Fibroblast of mammary gland (primary cell): ENCODE measurements around the gene GATAD2A.

Source experiments
- DNase-seq: peaks from one replicate; pipeline ENCODE4 v3.0.0-alpha.2; 2010; ENCODE audit warnings: low read depth
- H3K4me3 ChIP-seq: 2 replicates; pipeline ENCODE4 v1.5.1; 2011; ENCODE audit warnings: low read depth, mild to moderate bottlenecking, low read length, moderate library complexity; ENCODE audit not compliant: control insufficient read depth
- TF ChIP-seq, protein P1 (sequence below): conservative IDR thresholded peaks from 2 replicates; pipeline ENCODE4 v1.5.1; 2011; ENCODE audit warnings: low read depth, low read length, inconsistent platforms; ENCODE audit not compliant: control insufficient read depth, insufficient read depth

Gene GATAD2A

DNA sequence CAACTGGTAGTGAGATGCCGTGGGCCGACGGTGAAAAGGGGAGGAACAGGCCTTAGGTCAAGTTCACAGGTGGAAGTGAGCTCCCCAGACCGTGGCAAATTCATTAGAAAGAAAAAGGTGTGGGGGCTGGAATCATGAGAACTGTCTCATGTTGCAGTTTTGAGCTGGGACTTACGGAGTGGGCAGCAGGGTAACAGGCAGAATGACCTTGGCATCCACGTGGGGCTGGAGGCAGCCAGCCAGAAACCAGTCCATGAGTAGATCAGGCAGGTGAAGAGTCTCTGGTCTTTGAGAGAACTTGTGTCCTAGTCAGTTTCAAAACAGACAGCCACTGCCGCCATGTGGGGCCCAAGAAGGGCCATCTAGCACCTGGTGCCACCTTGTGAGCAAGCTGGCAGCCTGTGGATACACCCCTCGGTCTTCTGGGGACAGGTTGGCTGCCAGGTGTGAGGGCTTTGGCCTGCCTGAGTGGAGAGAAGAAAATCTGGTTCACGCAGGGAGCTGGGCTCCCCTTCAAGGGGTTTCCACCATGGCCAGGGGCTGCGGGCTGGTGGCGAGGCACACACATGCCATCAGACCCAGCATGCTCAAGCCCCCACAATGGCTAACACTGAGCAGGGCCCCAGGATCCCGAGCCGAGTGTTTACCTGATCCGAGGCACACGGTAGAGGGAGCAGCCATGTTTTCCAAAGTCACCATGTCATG lies 86.0 kb downstream of the GATAD2A start:
- TF ChIP-seq, protein P1, sequence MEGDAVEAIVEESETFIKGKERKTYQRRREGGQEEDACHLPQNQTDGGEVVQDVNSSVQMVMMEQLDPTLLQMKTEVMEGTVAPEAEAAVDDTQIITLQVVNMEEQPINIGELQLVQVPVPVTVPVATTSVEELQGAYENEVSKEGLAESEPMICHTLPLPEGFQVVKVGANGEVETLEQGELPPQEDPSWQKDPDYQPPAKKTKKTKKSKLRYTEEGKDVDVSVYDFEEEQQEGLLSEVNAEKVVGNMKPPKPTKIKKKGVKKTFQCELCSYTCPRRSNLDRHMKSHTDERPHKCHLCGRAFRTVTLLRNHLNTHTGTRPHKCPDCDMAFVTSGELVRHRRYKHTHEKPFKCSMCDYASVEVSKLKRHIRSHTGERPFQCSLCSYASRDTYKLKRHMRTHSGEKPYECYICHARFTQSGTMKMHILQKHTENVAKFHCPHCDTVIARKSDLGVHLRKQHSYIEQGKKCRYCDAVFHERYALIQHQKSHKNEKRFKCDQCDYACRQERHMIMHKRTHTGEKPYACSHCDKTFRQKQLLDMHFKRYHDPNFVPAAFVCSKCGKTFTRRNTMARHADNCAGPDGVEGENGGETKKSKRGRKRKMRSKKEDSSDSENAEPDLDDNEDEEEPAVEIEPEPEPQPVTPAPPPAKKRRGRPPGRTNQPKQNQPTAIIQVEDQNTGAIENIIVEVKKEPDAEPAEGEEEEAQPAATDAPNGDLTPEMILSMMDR: no peak
- H3K4me3 ChIP-seq: no peak overlapping the region
- DNase-seq: no peak

DNA sequence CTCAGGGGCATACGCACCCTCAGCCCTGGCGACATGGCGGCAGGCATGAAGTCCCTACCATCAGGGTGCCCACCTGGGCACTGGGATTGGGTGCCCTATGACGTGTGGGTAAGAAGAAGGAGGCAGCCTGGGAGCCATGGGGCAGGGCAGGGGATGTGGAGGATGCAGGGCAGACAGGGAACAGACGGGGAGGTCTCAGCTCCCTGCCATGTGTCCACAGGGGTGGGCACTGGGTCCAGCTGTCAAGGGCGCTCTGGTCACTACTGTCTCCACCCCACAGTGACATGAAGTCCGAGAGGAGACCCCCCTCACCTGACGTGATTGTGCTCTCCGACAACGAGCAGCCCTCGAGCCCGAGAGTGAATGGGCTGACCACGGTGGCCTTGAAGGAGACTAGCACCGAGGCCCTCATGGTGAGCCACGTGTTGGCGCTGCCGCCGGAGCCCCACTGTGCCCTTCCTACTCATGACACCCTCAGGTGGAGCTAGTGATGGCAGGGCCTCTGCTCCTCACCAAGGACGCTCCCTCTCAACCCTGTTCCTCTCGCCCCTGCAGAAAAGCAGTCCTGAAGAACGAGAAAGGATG lies 86.6 kb downstream of the GATAD2A start:
- H3K4me3 ChIP-seq: no peak overlapping the region
- no peak for DNase-seq
- TF ChIP-seq, protein P1: no peak

DNA sequence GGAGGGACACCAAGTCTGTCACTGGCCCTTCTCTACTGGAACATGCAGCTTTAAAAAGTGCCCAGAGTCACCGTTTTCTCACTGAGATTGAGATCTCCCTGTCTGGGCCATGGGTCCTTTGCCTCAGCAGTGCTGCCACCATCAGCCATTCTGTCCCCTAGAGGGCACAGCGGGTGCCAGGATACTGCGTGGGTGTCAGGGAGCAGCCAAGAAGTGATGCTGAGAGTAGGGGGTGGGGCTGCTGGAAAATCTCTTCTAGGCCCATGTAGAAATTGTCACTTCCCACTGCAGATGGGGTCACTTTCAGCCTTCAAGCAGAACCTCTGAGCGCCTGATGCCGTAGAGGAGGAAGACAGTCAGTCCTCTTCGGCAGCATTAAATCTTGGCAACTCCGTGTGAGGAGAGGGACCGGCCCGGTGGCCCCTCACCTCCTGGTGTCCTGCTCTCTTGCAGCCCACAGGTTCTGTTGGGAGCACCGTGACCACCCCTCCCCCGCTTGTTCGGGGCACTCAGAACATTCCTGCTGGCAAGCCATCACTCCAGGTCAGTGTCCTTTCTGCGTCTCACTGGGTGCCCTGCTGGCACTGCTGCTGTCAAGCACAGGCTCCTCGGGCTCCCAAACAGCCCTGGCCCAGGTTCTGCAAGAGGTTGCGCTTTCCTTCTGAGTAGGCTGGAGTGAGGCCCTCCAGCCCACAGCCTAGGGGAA lies 88.5 kb downstream of the GATAD2A start:
- TF ChIP-seq, protein P1: no peak
- H3K4me3 ChIP-seq: no peak overlapping the region
- DNase-seq: no peak

DNA sequence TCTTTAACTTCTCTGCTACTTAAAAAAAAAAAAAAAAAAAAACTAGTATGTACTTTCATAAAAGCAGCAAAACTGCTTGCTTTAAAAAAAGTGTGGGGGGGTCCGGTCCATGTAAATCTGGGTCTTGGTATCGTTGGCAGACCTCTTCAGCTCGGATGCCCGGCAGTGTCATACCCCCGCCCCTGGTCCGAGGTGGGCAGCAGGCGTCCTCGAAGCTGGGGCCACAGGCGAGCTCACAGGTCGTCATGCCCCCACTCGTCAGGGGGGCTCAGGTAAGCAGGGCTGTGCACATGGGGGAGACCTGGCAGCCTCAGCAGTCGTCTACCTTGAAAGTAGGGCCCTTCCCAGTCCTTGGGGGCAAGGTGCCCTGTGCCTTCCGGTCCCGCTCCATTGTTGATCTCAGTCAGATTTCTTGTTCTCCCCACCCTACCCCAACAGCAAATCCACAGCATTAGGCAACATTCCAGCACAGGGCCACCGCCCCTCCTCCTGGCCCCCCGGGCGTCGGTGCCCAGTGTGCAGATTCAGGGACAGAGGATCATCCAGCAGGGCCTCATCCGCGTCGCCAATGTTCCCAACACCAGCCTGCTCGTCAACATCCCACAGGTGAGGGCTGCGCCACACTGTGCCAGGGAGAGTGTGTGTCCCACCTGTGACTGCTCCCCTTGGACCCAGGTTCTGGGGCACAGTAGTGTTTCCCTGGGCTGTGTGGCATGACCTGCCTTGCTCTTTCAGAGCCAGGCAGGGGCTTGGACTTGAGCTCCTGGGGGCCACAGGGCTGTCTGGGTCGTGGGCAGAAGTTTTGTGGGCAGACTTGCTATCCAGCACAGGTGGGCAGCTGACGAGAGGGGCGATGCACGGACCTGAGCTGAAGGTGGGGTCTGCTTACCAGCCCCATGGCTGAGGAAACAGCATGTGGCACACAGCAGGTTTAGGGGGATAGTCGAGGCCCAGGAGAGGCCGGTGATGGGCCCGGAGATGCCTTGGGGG lies 90.4 kb downstream of the GATAD2A start:
- no peak overlapping the region for H3K4me3 ChIP-seq
- TF ChIP-seq, protein P1: no peak
- DNase-seq: no peak

DNA sequence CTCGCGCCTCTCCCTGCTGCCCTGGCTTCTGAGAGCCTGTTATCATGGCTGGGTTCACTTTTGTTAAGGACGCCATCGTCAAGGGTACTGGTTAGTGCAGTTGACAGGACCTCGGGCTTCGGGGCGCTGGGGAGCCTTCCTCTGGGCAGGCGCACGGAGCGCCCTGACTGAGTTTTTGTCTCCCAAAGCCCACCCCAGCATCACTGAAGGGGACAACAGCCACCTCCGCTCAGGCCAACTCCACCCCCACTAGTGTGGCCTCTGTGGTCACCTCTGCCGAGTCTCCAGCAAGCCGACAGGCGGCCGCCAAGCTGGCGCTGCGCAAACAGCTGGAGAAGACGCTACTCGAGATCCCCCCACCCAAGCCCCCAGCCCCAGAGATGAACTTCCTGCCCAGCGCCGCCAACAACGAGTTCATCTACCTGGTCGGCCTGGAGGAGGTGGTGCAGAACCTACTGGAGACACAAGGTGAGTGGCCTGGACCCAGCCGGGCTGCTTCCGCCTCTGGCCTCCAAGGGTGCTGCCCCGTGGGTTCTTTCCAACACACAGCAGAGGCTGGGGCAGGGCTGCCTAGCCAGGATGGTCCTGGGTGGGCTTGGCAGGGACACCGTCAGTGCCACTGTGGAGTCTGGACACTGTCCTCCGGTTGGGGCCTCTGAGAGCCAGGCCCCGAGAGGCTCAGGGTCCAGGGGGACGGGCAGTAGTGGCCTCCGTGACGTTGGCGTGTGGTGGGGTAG lies 92.9 kb downstream of the GATAD2A start:
- no peak for DNase-seq
- TF ChIP-seq, protein P1: no peak

DNA sequence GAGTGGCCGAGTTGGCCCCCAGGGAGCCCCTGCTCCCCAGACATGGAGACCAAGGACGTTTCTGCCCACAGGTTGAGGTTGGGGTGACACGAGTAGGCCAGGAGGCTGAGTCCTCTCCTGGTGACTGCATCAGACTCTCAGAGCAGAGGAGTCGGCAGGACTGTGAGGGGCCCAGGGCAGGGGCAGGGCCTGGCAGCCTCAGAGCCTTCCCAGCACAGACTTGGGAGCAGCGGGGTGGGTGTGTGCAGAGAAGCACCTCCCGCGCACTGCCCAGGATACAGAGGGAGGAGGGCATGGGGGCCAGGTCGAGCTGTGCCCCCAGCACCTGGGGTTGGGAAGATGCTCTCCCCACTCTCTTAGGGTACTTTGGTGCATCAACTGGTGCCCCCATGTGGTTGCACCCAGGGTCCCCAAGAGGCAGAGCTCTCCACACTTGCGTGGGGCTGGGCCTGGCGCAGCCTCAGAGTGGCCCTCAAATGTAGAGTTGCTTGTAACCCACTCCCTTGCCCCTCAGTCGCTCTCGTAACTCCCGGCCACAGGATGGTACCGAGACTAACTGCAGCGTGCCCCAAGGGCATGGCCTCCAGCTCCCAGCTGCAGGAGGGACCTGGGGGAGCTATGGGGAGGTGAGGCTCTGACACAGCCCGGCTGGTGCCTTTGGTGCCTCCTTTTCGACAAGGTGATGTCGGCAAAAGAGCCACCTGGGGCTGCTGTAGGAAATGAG lies 94.0 kb downstream of the GATAD2A start:
- no peak overlapping the region for H3K4me3 ChIP-seq
- TF ChIP-seq, protein P1: no peak
- no peak for DNase-seq

More for the DNA sequence above, 92.9 kb downstream of the GATAD2A start:
- no peak overlapping the region for H3K4me3 ChIP-seq
